RWPE2 (cell line): ENCODE measurements around the gene CNIH4.

Experiments used
- ATAC-seq: fragments of 200-7000 bp; cut with Tn5 transposase; 3 replicates; pipeline ENCODE4 v1.9.1; 2021; ENCODE audit warnings: low read depth
- DNase-seq: peaks from one replicate; pipeline ENCODE4 v3.0.0-alpha.2; 2020; ENCODE audit warnings: low spot score
- H3K27ac ChIP-seq: fragments of 450-650 bp; 2 replicates; pipeline ENCODE4 v1.5.1; 2017; ENCODE audit warnings: mild to moderate bottlenecking; ENCODE audit not compliant: poor library complexity, severe bottlenecking
- H3K27me3 ChIP-seq: fragments of 250-450 bp; sonication (Bioruptor Pico); 2 replicates; pipeline ENCODE4 v1.5.1; 2021; ENCODE audit warnings: mild to moderate bottlenecking, moderate library complexity; ENCODE audit not compliant: insufficient read depth, poor library complexity, severe bottlenecking
- H3K36me3 ChIP-seq: fragments of 250-450 bp; sonication (Bioruptor Pico); 2 replicates; pipeline ENCODE4 v1.5.1; 2020; ENCODE audit warnings: low read depth, mild to moderate bottlenecking, moderate library complexity
- H3K4me1 ChIP-seq: fragments of 250-450 bp; sonication (Bioruptor Pico); 2 replicates; pipeline ENCODE4 v1.5.1; 2021; ENCODE audit warnings: mild to moderate bottlenecking, moderate library complexity; ENCODE audit not compliant: insufficient read depth, poor library complexity, severe bottlenecking
- H3K4me3 ChIP-seq: fragments of 250-450 bp; sonication (Bioruptor Pico); 2 replicates; pipeline ENCODE4 v1.5.1; 2021; ENCODE audit warnings: mild to moderate bottlenecking, moderate library complexity; ENCODE audit not compliant: severe bottlenecking
- H3K9me3 ChIP-seq: fragments of 250-450 bp; sonication (Bioruptor Pico); 2 replicates; pipeline ENCODE4 v1.5.1; 2021; ENCODE audit warnings: mild to moderate bottlenecking, moderate library complexity; ENCODE audit not compliant: severe bottlenecking
- CTCF ChIP-seq: fragments of 450-650 bp; IDR thresholded peaks from one replicate; pipeline ENCODE4 v1.5.1; 2017; ENCODE audit warnings: mild to moderate bottlenecking, moderate library complexity; ENCODE audit not compliant: poor library complexity, severe bottlenecking

Gene CNIH4

GRCh38 chr1:224368409-224368808 is 11.7 kb downstream of the CNIH4 start:
- H3K27ac ChIP-seq: no peak overlapping the region
- H3K36me3 ChIP-seq: peaks cover 28% of the 10 kb centered on the region
- no peak for ATAC-seq
- H3K9me3 ChIP-seq: no peaks in the 10 kb centered on the region
- H3K4me3 ChIP-seq: no peak overlapping the region
- DNase-seq: no peak
- no peaks in the 10 kb centered on the region for H3K27me3 ChIP-seq
- TF ChIP-seq CTCF: no peak
- no peaks in the 10 kb centered on the region for H3K4me1 ChIP-seq

GRCh38 chr1:224373008-224373590 is 16.4 kb downstream of the CNIH4 start:
- H3K9me3 ChIP-seq: no peaks in the 10 kb centered on the region
- H3K4me3 ChIP-seq: no peak overlapping the region
- TF ChIP-seq CTCF: no peak
- ATAC-seq (no peak), DNase-seq (no peak)
- H3K36me3 ChIP-seq: peaks cover 34% of the 10 kb centered on the region
- no peak overlapping the region for H3K27ac ChIP-seq
- no peaks in the 10 kb centered on the region for H3K4me1 ChIP-seq
- no peaks in the 10 kb centered on the region for H3K27me3 ChIP-seq

- Histone ChIP-seq H3K4me3 (no peak overlapping the region), H3K9me3 (no peaks in the 10 kb centered on the region), H3K4me1 (no peaks in the 10 kb centered on the region), H3K27me3 (no peaks in the 10 kb centered on the region), H3K36me3 (peaks cover 32% of the 10 kb centered on the region), H3K27ac (no peak overlapping the region)
- TF ChIP-seq CTCF: no peak
- no peak for DNase-seq
- ATAC-seq: no peak
These were observed 18.4 kb downstream of the CNIH4 start for GRCh38 chr1:224375059-224375458.

- H3K4me3 ChIP-seq: no peak overlapping the region
- H3K27ac ChIP-seq: no peak overlapping the region
- no peaks in the 10 kb centered on the region for H3K4me1 ChIP-seq
- H3K9me3 ChIP-seq: no peaks in the 10 kb centered on the region
- no peaks in the 10 kb centered on the region for H3K27me3 ChIP-seq
- ATAC-seq (peak; percentile 49; the same call in 1 of the 3 replicates), DNase-seq (no peak)
- peaks cover 17% of the 10 kb centered on the region for H3K36me3 ChIP-seq
- no peak for TF ChIP-seq CTCF
These were observed 21.0 kb downstream of the CNIH4 start for GRCh38 chr1:224377676-224378006.

GRCh38 chr1:224378855-224379631 is 22.4 kb downstream of the CNIH4 start:
- H3K4me3 ChIP-seq: no peak overlapping the region
- no peaks in the 10 kb centered on the region for H3K9me3 ChIP-seq
- TF ChIP-seq CTCF: no peak
- no peaks in the 10 kb centered on the region for H3K4me1 ChIP-seq
- H3K27ac ChIP-seq: no peak overlapping the region
- peaks cover 8% of the 10 kb centered on the region for H3K36me3 ChIP-seq
- ATAC-seq (no peak), DNase-seq (no peak)
- H3K27me3 ChIP-seq: no peaks in the 10 kb centered on the region
